GM19468 (cell line): ENCODE results near the gene ARHGEF38.
"Not testable (repeated sequence)": the region's sequence is repeated elsewhere in the genome, so short reads cannot be mapped to it uniquely, and the experiment has no call there.

Experiments
- ATAC-seq: cut with Tn5 transposase; IDR thresholded peaks from one replicate; pipeline ENCODE4 v1.9.1; 2021; ENCODE audit warnings: mild to moderate bottlenecking, moderate library complexity, moderate number of reproducible peaks; ENCODE audit not compliant: unreplicated experiment; ENCODE audit errors: extremely low read depth

Gene ARHGEF38

GRCh38 chr4:105698607-105699006 is 146.2 kb downstream of the ARHGEF38 start:
- no peak for ATAC-seq

- ATAC-seq: no peak
Observed at GRCh38 chr4:105707782-105708180, 155.4 kb downstream of the ARHGEF38 start.

GRCh38 chr4:105708181-105709080 is 156.0 kb downstream of the ARHGEF38 start, which contains the start of the genes GSTCD and INTS12:
GSTCD (plus strand) TSS chr4:105708784; CDS start chr4:105717614, 8,830 bp downstream.
INTS12 (minus strand) TSS chr4:105708689; CDS start chr4:105700005, 8,684 bp downstream.
- peak; percentile 78 for ATAC-seq

- peak; percentile 15 for ATAC-seq
Observed at GRCh38 chr4:105709081-105709450, 156.6 kb downstream of the ARHGEF38 start.

- ATAC-seq: no peak
Observed at GRCh38 chr4:105710012-105710600, 157.7 kb downstream of the ARHGEF38 start.

- ATAC-seq: no peak
Observed at GRCh38 chr4:105710678-105711077, 158.3 kb downstream of the ARHGEF38 start.

- no peak for ATAC-seq
Observed at GRCh38 chr4:105712766-105713165, 160.3 kb downstream of the ARHGEF38 start.

- peak; percentile 56 for ATAC-seq
Observed at GRCh38 chr4:105714071-105714521, 161.7 kb downstream of the ARHGEF38 start.

- no peak for ATAC-seq
Observed at GRCh38 chr4:105714932-105715331, 162.5 kb downstream of the ARHGEF38 start.

GRCh38 chr4:105715692-105716278 is 163.4 kb downstream of the ARHGEF38 start:
- ATAC-seq: no peak

- no peak for ATAC-seq
Observed at GRCh38 chr4:105719204-105719603, 166.8 kb downstream of the ARHGEF38 start.

GRCh38 chr4:105725623-105726022 is 173.2 kb downstream of the ARHGEF38 start:
- no peak for ATAC-seq

- not testable (repeated sequence) for ATAC-seq
Observed at GRCh38 chr4:105729895-105730294, 177.5 kb downstream of the ARHGEF38 start.
